Upper lobe of left lung (tissue), 6 donors: ENCODE data around the gene NANP. TPM values are rescaled to one million over a fixed set of nuclear protein-coding genes. Genes with fewer than 3 reads are reported as not detected.
"Not testable (repeated sequence)": the region's sequence is repeated elsewhere in the genome, so short reads cannot be mapped to it uniquely, and the experiment has no call there.

ENCODE experiments used
- ATAC-seq, 2 donors: fragments of 200-7000 bp; cut with Tn5 transposase; one replicate each; pipeline ENCODE4 v1.9.1; 2022; ENCODE audit warnings: mild to moderate bottlenecking in 2 of 2, moderate library complexity in 2 of 2; ENCODE audit not compliant: low FRiP score in 2 of 2
- DNase-seq, 2 donors: peaks; one replicate each; pipeline ENCODE4 v3.0.0-alpha.2; 2019 to 2020
- H3K27ac ChIP-seq, 4 donors: fragments of 200-600 bp; sonication (generic); one replicate each; pipeline ENCODE4 v1.5.1; 2016 to 2019
- H3K27me3 ChIP-seq, 4 donors: fragments of 200-600 bp; sonication (generic); one replicate each; pipeline ENCODE4 v1.5.1; 2017 to 2019
- H3K36me3 ChIP-seq, 4 donors: fragments of 200-600 bp; sonication (generic); one replicate each; pipeline ENCODE4 v1.5.1; 2016 to 2019
- H3K4me1 ChIP-seq, 4 donors: fragments of 200-600 bp; sonication (generic); one replicate each; pipeline ENCODE4 v1.5.1; 2018 to 2019
- H3K4me3 ChIP-seq, 4 donors: fragments of 200-600 bp; sonication (generic); one replicate each; pipeline ENCODE4 v1.5.1; 2017 to 2019; ENCODE audit warnings: mild to moderate bottlenecking in 2 of 4, moderate library complexity in 1 of 4
- H3K9me3 ChIP-seq, 4 donors: fragments of 200-600 bp; sonication (generic); one replicate each; pipeline ENCODE4 v1.5.1; 2018 to 2019
- EP300 ChIP-seq, 4 donors: sonication (generic); formaldehyde crosslinking; IDR thresholded peaks; one replicate each; pipeline ENCODE4 v1.5.1; 2017; ENCODE audit warnings: antibody characterized with exemption in 4 of 4, control low read depth in 2 of 4
- POLR2A ChIP-seq, 4 donors: fragments of 450-650 bp; IDR thresholded peaks; one replicate each; pipeline ENCODE4 v1.5.1; 2016 to 2017; ENCODE audit warnings: antibody characterized with exemption in 4 of 4, mild to moderate bottlenecking in 2 of 4
- POLR2AphosphoS5 ChIP-seq, 2 donors: sonication (generic); formaldehyde crosslinking; IDR thresholded peaks; one replicate each; pipeline ENCODE4 v1.5.1; 2017; ENCODE audit warnings: antibody characterized with exemption in 2 of 2
- WGBS, 2 donors: methylation state at CpG; one replicate each; pipeline ENCODE4 v1.1.5; 2017 to 2018; 5-methylcytosine and 5-hydroxymethylcytosine counted together
- total RNA-seq, 6 donors: library from RNA; depleted of rRNA in 4 of 6; stranded (reverse); fragments of >200 nt in 4 of 6; gene quantifications; one replicate each; pipeline versions ENCODE4 v1.1.0 to v1.2.1, GENCODE V29; 2016 to 2021
- TF ChIP-seq, protein P1 (sequence below), 6 experiments: fragments of 450-650 bp in 4 of 6; fragments of 200-600 bp in 2 of 6; sonication (generic) in 2 of 6; IDR thresholded peaks; one replicate each; pipeline ENCODE4 v1.5.1; 2016 to 2019; ENCODE audit warnings: antibody characterized with exemption in 6 of 6
- donor health status: DM: no; HTN: no; CAD: no; lungs with moderate emphysema.
- donor health status: DM: no; HTN: yes; CAD: no; lungs with severe emphysema.

The NANP gene
- total RNA-seq, 6 donors from 2014 or later, result 1.0 to 7.0 (median 4.7) TPM

DNA sequence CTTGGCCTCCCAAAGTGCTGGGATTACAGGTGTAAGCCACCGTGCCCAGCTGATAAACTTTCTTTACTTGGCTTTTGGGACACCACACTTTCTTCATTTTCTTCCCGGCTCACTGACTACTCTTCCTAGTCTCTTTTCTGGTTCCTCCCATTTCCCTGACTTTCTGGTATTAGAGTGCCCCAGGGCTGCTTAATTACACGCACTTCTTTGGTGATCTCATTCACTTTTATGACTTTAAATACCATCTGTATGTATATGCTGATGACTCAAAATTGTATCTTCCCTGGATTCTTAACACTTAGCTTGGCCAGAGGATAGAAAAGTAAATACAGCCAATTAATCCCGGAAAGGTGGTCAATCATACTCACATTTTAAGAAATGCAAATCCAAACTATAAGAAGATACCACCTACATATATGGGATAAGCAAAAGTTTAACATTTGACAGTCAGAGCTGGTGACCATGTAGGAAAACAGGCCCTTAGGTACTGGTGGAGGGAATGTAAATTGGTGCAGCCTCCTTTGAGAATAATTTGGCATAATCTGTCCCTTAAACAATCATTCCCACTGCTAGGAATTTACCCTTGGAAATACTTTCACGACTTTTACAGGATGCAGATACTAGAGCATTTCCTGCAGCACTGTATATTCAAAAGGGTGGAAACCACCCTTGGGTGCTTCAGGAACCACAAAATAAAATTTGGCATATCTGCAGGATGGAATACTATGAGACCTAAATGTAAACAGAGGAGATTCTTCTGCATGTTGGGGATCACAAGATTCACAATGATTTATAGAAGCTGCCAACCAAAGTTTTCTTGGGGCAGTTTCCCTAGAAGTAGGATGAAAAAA lies 9.4 kb upstream of the NANP start:
- Histone ChIP-seq H3K27me3 (no peaks in the 10 kb centered on the region), H3K36me3 (peaks cover 0 to 3% (median 1%) of the 10 kb centered on the region in 4 donors), H3K27ac (no peak overlapping the region), H3K4me3 (no peak overlapping the region), H3K4me1 (no peaks in the 10 kb centered on the region), H3K9me3 (no peaks in the 10 kb centered on the region)
- 76 to 81% methylated on average over 5 of the region's 5 CpGs for WGBS, 2 donors
- TF ChIP-seq, protein P1, sequence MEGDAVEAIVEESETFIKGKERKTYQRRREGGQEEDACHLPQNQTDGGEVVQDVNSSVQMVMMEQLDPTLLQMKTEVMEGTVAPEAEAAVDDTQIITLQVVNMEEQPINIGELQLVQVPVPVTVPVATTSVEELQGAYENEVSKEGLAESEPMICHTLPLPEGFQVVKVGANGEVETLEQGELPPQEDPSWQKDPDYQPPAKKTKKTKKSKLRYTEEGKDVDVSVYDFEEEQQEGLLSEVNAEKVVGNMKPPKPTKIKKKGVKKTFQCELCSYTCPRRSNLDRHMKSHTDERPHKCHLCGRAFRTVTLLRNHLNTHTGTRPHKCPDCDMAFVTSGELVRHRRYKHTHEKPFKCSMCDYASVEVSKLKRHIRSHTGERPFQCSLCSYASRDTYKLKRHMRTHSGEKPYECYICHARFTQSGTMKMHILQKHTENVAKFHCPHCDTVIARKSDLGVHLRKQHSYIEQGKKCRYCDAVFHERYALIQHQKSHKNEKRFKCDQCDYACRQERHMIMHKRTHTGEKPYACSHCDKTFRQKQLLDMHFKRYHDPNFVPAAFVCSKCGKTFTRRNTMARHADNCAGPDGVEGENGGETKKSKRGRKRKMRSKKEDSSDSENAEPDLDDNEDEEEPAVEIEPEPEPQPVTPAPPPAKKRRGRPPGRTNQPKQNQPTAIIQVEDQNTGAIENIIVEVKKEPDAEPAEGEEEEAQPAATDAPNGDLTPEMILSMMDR (IDR thresholded peaks at IDR 0.05), result no peak
- TF ChIP-seq EP300 (IDR thresholded peaks at IDR 0.05) (no peak), POLR2A (IDR thresholded peaks at IDR 0.05) (no peak), POLR2AphosphoS5 (IDR thresholded peaks at IDR 0.05) (no peak)
- ATAC-seq (no peak), DNase-seq (no peak)

DNA sequence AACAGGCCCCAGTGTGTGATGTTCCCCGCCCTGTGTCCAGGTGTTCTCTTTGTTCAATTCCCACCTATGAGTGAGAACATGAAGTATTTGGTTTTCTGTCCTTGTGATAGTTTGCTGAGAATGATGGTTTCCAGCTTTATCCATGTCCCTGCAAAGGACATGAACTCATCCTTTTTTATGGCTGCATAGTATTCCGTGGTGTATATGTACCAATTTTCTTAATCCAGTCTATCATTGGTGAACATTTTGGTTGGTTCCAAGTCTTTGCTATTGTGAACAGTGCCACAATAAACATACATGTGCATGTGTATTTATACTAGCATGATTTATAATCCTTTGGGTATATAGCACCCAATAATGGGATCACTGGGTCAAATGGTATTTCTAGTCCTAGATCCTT lies 6.8 kb upstream of the NANP start:
- H3K9me3 ChIP-seq, H3K27me3 ChIP-seq, DNase-seq, H3K36me3 ChIP-seq, ATAC-seq, H3K4me3 ChIP-seq, H3K27ac ChIP-seq, H3K4me1 ChIP-seq: not testable (repeated sequence)
- WGBS, 2 donors, result 96 to 97% methylated on average over 2 of the region's 2 CpGs

DNA sequence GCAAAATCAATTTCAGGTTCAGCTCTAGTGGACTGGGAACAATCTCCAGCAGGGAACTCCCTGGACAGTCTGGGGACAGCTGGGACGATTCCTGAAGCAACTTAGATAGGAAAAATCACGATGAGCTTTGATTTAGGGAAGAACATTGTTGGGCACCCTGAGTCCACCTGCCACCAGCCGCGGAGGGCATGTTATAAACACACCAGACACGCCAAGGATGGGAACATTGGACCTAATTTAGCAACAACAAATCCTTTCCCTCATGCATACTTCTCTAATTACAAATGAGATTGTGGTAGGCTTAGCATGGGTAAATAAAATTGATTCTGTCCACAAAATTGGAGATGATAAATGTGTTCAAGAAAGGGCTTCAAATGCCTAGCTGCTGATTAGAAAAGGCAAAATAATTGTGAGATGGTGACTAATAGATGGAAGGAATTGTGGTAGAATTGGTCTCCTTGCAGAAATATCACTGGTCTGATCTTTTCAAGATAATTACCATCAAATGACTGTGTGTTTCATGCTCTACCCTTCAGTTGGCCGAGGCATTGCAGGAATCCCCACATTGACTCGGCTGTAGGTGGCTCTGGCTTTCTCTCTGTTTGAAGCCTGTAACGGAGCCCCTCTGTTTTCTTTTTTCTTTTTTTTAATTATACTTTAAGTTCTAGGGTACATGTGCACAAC lies 6.1 kb upstream of the NANP start:
- Histone ChIP-seq H3K36me3 (peaks cover 0 to 3% (median 0%) of the 10 kb centered on the region in 4 donors), H3K27me3 (no peaks in the 10 kb centered on the region), H3K27ac (no peak overlapping the region), H3K4me3 (no peak overlapping the region), H3K4me1 (peaks cover 0 to 1% (median under 1%) of the 10 kb centered on the region in 4 donors), H3K9me3 (no peaks in the 10 kb centered on the region)
- TF ChIP-seq POLR2A (IDR thresholded peaks at IDR 0.05) (no peak), POLR2AphosphoS5 (IDR thresholded peaks at IDR 0.05) (no peak), EP300 (IDR thresholded peaks at IDR 0.05) (no peak)
- TF ChIP-seq, protein P1 (IDR thresholded peaks at IDR 0.05), result no peak
- 89 to 91% methylated on average over 8 of the region's 8 CpGs for WGBS, 2 donors
- DNase-seq, result no peak
- no peak for ATAC-seq

DNA sequence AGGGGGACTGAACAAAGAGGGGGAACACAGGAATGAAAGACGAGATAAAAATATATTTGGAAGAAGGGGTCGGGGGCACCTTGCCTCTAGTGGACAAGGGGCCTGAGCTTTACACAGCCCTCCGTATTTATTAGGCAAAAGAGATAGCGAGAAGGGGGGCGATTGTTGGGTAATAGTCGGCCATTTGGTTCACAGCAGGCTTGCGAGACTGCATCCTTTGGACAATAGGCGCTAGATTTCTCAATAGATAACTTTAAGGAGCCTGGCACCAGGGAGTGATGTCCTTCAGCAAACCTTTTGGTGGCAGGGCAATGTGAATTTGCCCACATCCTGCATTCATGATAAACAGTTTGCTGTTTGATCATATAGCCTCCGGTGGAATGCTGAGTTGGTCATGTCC lies 3.0 kb upstream of the NANP start:
- H3K27me3 ChIP-seq, result no peaks in the 10 kb centered on the region
- WGBS, 2 donors, result 86 to 87% methylated on average over 9 of the region's 9 CpGs
- no peaks in the 10 kb centered on the region for H3K36me3 ChIP-seq
- no peak overlapping the region for H3K27ac ChIP-seq
- DNase-seq (no peak), ATAC-seq (no peak)
- no peaks in the 10 kb centered on the region for H3K9me3 ChIP-seq
- H3K4me3 ChIP-seq, result no peak overlapping the region
- TF ChIP-seq EP300 (IDR thresholded peaks at IDR 0.05) (no peak), POLR2A (IDR thresholded peaks at IDR 0.05) (no peak), POLR2AphosphoS5 (IDR thresholded peaks at IDR 0.05) (no peak)
- TF ChIP-seq, protein P1 (IDR thresholded peaks at IDR 0.05), result no peak
- H3K4me1 ChIP-seq, result peaks cover 6 to 18% (median 17%) of the 10 kb centered on the region in 4 donors

DNA sequence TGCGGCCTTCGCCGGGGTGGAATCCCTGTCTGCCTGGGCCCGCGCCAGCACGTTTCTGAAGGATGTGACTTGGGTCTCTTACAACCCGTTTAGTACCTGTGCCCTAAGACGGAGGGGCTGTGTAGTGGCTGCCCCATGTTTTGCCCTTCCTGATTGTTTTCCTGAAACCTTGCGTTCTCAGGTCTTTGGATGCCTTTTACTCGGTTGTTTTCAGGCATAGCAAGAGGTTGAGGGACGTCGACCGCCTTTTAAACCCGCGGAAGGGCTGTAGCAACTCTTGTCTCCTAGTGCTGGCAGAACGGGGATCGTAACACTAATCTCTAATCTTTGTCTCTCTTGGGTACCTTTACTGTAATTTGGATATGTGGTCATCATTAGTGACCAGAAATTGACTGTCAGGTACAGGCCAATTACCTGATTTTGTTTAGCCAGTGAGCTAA lies 706 bp upstream of the NANP start:
- Histone ChIP-seq H3K9me3 (no peaks in the 10 kb centered on the region), H3K27me3 (no peaks in the 10 kb centered on the region), H3K36me3 (no peaks in the 10 kb centered on the region), H3K4me1 (peaks cover 6 to 23% (median 22%) of the 10 kb centered on the region in 4 donors), H3K4me3 (peak overlapping the region; percentile 52 to 96 (median 88)), H3K27ac (peak overlapping the region; percentile 84 to 95 (median 94))
- no peak for ATAC-seq
- 52 to 65% methylated on average over 11 to 17 of the region's 17 CpGs for WGBS, 2 donors
- no peak for DNase-seq
- TF ChIP-seq EP300 (IDR thresholded peaks at IDR 0.05) (no peak), POLR2A (IDR thresholded peaks at IDR 0.05) (no peak), POLR2AphosphoS5 (IDR thresholded peaks at IDR 0.05) (no peak)
- TF ChIP-seq, protein P1 (IDR thresholded peaks at IDR 0.05), result peak in 1 of 6 experiments; percentile 9
